RPMI7951 (cell line): ENCODE measurements around the gene BRINP1. TPM values are rescaled to one million over a fixed set of nuclear protein-coding genes. Genes with fewer than 3 reads are reported as not detected.
A peak's percentile ranks its signal among the peaks of the same experiment; 100 is the strongest.

ENCODE experiments used
- DNase-seq: peaks from one replicate; pipeline ENCODE4 v3.0.0-alpha.2; 2012; ENCODE audit warnings: low read depth
- total RNA-seq: library from RNA; depleted of rRNA; stranded (reverse); fragments of >200 nt; shearing (Covaris generic); gene quantifications from 2 replicates; pipeline ENCODE4 v1.2.3, GENCODE V29; 2014; rRNA removed

The BRINP1 gene, protein sequence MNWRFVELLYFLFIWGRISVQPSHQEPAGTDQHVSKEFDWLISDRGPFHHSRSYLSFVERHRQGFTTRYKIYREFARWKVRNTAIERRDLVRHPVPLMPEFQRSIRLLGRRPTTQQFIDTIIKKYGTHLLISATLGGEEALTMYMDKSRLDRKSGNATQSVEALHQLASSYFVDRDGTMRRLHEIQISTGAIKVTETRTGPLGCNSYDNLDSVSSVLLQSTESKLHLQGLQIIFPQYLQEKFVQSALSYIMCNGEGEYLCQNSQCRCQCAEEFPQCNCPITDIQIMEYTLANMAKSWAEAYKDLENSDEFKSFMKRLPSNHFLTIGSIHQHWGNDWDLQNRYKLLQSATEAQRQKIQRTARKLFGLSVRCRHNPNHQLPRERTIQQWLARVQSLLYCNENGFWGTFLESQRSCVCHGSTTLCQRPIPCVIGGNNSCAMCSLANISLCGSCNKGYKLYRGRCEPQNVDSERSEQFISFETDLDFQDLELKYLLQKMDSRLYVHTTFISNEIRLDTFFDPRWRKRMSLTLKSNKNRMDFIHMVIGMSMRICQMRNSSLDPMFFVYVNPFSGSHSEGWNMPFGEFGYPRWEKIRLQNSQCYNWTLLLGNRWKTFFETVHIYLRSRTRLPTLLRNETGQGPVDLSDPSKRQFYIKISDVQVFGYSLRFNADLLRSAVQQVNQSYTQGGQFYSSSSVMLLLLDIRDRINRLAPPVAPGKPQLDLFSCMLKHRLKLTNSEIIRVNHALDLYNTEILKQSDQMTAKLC
- total RNA-seq = under 0.01 and 0.24 TPM in 2 replicates

DNA sequence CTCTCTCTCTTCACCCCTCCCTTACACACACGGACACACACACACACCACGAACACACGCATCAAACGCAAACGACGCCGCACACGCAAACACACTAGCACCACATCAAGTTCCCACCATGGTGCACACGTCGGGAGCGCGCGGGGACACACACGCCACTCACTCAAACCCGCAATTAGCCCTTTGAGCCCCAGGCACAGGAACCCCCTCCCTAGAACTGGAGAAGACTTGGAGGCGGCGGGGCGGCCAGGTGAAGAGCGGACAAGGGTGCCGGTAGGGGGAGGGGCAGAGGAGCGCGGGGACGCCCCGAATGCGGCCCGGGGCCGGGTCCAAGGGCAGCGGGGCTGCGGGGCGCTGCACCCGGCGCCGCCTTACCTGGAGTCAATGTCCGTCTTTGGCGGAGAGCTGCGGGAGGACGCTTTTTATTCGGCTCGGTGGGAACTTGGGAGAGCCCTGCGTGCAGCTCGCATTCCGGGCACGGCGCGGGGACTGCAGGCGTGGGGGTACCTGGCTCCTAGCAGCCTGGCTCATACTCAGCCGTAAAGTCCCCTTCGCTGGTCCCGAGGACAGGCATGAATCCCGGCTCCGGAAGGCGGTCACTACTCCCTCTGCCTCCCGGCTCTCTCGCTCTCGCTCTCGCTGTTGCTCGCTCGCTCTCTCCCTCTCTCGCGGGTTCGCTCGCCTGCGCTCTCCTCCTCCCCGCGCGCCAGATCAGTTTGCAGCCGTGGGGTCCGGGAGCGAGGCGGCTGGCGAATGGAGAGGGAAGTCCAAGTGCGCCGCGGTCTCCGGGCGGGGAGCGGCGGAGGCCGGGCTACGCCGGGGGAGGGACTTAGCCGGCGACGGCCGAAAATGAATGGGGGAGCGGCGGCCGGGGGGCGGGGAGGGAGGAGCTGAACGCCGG lies at the start of gene BRINP1:
BRINP1 (minus strand) TSS at position 755 of the 901 bp plus-strand sequence. CDS start 56,080 bp downstream, outside the sequence.
- peak; percentile 4 for DNase-seq

DNA sequence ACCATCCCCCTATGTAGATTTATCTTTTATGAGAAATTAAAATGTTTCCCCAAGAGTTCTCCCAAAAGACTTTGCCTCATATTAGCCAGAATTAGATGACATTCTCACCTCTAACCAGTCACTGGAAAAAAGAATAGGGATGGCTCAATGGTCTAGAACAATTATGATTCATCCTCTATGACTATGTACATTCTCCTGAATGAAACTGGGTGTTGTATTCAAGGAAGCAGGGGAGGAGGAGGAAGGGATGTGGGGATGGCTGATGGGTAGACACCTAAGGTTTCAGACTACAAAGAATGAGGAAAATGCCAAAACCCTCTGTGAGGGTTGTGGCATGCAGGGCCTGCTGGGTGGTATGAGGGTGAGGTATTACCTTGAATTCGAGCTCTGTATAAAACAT lies 49.5 kb upstream of the BRINP1 start:
- DNase-seq = no peak

DNA sequence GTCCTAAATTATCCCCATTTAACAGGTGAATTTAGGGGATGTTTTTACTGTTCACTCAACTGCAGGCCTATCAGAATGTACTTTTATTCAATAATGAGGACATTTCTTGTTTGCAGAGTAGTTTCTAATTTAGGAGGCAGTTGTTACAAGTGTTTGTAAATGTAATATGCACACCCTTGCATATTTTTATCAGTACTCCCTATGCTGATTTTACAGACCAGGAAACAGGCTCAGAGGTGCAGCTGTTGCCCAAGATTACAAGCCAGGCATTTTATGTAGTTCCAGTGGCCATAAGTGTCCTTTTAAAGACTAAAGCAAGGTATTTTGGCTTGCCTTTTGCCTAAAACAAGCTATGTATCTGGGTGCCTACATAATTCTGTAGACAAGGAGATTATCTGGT lies 47.6 kb upstream of the BRINP1 start:
- no peak for DNase-seq

DNA sequence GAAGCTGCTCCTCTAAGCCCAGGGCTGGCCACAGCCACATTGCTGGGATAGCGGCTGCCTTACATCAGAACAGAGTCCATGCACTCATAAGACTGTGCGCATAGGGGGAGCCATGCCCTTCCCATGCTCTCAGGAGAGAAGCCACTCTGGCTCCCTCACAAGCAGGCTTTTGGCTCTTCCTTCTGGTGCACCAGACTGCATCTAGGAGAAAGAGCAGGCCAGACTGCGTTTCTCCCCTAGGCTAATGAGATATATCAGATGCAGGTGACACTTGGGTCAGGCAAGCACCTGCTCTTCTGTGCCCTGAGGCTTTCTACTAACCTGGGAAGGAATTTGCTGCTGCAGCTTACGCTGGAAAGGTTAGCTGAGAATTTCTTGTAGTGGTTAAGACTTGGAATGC lies 43.2 kb upstream of the BRINP1 start:
- DNase-seq = no peak

DNA sequence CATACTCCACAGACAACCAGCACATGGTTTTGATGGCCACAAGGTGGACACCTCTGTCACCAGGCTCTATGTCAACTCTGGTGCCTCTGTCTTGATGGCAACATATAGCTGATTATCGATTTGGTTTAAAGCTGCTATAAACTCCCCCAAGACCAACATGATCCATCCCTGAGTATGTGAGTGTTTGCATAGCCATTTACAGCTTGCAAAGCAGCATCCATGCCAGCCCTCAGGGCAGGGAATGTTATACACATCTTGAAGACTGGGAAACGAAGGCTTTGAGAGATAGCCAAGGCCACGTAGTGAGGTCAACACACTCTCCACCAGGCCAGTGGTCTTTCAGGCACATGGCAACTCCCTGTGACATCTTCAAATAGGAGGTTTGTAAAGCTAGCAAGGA lies 40.3 kb upstream of the BRINP1 start:
- no peak for DNase-seq

DNA sequence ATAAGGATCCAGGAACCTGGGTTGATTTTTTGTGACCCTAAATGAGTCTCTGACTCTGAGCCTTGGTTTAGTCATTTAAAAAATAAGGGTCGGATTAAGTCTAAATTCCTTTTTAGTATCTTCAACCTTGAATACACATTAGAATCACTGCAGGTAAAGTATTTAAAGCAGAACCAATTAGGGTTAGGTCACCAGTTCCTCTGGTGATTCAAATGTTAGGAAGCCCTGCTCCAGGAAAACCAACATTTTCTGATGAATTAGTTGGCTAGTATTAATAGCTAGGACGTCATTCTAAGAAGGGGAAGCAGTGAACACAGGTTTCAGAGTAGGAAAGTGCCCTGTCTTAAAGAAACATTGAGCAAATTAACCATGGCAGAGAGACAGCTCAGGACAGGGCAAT lies 31.4 kb upstream of the BRINP1 start:
- no peak for DNase-seq

DNA sequence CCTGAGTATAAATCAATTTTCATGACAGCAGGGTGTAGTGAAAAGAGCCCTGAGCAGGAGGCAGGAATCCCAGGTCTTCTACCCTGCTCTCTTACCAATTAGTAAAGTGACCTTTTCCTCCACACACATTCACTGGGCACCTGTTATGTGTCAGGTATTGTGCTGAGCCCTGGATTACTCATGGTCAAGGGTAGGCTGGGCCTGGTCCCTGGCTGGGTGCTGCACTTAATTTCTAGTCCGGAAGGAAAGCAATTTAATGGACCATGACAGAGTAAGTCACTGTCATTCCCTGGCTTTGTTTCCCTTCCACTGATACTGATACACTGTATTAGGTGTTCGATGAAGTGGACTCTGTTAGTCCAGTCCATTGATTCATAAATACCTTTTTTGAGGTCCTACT lies 29.1 kb upstream of the BRINP1 start:
- DNase-seq = no peak

DNA sequence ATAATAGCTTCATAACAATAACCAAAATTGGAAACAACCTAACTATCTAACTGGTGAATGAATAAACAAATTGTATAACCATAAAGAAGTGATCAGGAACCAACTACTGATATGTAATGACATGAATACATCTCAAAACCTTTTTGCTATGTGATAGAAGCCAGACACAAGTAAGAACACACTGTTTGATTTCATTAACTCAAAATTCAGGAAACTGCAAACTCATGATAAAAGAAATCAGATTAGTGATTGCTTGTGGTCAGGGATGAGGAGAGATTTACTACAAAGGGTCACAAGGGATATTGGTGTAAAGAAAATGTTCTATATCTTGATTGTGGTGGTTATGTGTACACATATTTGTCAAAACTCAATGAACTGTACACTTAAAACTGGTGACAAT lies 22.6 kb upstream of the BRINP1 start:
- DNase-seq = no peak

DNA sequence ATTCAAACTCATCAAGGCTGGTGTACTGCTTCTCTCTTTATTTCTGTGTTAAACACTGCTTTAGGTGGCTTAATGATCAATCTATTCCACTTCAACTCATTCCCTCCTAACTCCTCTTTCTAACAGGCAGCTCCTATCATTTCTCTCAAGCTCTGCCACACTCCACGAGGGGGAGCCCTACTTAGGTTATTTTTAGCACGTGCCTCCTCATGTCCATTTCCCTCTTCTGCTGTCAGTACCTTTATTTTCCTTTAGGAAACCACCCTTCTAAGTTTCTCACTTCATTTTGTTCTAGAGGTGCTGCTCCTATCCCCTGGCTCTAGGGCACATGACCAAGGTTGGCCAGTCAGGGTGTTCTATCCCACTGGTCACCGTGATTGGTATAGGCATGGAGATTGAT lies 6.7 kb upstream of the BRINP1 start:
- no peak for DNase-seq

DNA sequence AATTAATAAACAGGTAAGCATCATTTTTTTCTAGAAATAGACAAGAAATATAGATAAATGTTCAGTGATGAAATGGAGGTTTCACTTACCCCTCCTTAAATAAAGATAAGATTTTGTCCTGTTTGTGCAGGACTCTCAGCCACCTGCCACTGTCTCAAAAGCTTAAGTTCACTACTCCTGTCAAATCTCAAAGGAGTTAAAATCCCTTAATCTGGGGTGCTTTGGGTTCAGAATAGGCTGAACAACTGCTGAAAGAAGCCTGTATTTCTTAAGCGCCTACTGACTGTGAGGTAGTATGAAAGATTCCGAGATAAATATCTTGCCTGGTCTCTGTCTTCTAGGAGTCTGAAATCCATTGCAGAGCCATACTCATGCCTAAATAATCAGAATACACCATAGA lies 3.7 kb upstream of the BRINP1 start:
- DNase-seq = no peak

DNA sequence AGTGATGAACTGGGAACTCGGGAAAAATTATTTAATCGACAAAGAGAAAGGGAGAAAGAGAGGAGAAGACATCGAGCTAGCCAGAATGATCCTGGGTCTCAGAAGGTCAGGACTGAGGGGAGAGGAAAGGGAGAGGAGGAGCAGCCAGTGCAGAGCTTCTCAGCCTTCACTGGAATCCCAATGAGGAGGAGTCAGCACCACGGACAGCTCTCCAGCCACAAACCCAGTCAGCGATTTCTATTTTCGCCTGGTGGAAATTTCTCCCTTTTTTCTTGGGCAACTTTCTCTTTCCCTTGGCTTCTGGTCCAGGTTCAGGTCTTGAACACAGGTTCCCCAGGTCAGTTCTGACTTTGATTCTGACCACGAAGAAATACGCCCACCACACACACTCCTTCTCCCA lies 1.6 kb upstream of the BRINP1 start:
- DNase-seq = peak; percentile 15

DNA sequence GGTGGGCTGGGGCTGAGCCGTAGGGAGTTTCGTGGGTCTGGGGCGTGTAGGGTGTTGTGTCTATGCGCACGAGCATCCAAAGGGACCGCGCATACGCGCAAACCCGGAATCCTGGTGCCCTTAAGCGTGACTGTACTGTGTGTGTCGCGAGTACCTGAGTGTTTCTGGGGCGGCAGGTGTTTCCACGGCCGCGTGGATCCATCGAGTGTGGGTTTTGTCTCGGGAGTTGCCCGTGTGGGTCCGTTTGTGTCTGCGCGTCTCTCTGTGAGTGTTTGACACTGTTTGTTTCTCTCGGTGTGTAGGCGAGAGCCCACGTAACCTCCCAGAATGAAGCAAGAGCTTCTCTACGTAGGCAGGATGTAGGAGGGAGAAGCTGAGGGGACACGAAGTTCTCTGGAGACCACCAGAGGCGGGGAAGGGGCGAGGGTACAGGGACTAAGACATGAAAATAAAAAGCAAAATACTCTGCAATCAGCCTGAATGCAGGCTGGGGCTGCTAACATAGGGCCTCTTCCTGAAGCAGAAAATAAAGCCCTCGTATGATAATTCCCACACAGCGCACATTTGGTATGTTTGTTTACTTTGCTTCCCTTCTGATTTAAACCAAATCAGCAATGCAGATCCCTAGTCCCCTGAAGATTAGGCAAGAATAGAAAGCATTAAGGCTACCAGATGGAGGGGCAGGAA lies 588 bp upstream of the BRINP1 start:
- no peak for DNase-seq

DNA sequence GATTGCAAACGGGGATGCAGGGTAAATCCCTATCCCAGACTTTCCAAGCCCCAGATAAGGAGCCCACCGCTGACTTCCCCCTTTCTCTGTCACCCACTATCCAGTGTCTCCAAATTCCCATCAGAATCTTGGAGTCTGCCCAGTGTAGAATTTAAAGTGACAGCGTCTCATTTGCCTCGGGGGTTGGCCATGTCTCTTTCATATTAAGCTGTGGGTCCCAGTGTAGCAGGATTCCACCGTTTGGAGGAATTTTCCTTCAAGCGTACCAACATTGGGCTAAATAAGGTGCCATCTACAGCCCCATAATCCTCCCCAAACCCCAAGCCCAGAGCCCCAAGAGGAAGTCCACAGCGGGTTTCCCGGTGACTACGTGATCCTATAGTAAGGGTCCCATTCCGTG lies 1.1 kb downstream of the BRINP1 start:
- DNase-seq = no peak

DNA sequence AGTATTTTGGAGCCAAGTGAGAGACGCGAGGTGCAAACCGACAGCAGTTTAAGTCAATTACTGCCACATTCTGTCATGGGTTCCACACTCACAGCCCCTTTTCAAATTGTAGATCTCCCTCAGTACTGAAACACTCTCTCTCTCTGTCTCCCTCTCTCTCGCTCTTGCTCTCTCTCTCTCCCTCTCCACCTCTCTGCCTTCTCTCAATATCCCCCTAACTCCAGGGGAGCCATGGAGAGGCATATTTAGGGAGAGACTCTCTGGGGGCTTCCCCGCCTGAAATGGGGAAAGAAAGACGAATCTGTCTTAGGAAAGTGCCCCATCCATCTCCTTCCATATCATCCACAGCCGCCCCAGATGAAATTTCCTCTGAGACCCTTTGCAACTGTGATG lies 1.6 kb downstream of the BRINP1 start:
- DNase-seq = no peak

DNA sequence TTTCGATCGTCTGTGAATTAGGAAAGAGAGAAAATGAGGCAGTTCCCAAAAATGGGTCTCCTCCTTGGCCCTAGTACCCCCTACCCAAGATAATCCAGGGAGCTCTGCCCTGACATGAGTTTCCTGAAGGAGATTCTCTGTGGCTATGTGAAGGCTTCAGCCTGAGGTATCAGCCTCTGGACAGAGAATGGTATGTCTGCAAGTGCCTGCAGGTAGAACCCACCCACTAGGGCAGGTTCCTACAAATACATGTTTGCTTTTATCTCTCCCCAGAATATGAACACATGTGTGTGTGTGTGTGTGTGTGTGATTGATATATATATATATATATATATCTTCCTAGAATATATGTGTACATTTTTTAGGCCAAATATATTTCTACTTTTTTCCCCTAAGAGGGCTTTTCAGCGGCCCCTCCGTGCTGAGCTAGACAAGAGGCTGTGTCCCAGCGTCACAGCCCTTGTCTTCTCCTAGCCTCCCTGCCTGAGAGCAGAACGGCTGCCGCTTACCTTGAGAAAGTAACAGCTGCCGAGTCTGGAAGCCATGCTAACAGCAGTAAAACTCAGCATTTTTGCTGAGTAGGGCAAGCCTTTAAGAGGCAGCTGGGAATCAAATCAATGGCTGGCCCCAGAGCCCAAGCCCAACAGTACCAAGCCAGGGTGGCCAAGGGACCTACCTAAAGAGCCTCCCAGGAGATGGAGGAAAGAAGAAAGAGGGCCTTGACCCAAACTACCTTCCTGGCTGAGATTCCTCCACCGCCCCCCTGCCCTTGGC lies 2.1 kb downstream of the BRINP1 start:
- DNase-seq = no peak

DNA sequence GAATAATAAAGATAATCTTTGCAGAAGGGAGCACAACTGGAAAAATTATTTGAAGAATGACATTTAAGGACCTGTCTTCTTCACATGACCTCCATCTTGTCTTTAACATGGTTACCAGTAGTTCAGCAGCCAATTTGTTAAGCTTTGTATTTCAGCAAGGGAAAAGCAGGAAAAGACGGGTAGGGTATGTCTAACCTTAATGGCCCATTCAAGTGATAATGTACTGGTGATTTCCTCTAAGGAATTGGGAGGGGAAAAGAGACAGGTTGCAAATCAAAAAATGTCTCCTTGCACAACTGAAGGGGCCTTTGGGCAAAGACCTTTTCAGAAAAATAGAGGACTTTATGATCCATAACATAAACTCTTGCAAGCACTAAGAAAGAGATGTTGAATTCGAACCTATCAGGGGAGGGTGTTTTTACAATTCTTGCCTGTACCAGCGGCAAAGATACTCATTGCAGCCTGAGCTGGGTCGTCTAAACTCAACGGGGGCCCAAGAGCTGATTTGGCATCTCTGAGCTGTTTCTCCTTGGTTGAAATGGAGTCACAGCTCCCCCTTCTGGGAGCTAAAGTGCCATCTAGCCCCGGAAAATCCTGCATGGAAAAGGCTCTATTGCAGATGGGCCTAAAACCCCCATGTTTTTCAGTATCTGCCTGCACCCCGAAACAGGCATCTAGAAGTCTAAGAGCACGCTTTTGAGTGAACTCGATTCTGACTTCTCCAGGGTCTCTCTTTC lies 3.8 kb downstream of the BRINP1 start:
- peak; percentile 8 for DNase-seq

DNA sequence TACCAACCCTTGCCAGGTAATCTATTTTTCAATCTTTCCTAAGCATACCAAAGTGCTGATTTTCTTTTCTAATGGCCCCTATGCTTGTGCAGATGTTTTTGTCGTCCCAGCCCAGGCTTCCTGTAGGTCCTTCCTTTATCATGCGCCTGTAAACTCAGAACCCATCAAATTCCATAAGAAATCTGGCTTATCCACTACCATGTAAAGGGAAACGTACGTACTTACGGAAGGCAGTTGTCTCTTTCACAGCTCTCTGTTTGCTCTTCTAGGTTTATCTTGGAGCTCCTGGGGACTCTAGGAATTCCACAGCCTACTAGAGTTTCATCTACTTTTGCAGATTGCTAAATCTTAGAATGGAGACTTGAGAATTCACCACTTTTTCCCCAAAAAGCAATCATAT lies 9.0 kb downstream of the BRINP1 start:
- no peak for DNase-seq

DNA sequence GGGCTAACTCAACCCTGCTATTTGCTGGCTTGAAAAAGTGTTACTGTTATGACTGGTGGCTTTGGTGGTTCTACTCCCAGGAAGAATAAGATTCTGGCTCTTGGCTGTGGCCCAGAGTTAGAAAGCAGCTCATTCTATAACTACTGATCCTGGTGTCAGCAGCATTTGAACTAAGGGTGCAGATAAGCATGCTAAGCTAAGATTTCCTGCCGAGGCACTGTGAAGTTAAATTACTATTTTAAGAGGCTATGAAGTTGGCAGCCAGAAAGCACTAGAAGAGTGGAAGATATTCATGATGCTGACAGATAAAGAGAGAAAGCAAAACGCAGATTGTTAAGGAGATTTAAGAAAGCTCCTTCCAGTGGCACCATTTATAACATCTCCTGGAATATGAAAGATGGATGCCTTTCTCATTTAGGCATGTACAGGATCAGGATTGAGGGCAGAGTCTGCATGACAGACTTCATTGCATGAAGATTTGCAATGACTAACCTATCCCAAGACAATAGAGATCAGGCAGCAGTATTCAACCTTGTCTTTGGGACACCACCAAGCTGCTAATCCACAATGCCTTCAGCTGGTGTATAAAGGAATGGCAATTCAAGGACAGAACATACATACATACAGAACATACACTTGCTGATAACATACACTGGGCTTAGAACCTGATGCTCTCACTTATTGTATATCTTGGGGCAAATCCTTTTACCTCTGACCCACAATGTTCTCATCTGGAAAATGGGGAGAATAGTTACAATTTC lies 11.7 kb downstream of the BRINP1 start:
- DNase-seq = no peak

DNA sequence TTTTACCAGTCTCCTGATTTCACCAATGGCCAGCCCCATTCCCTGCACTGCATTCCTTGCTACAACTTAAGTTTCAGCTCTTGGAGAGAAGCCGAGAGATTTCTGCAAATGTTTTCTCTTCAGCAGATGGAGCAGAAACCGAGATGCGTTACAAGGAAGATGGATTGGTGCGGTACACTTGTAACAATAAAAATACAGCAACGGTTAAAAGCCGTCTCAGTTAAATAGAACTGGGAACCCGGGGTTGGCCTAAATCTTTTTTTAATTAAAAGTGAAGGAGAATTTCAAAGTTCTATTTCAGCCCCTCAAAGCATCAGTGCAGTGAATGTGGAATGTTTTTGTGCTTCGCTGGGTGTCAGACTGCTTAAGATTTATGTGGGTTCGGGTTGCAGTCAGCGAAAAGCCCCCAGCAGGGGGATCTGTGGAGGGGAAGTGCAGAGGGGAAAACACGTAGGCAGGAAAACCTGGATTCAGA lies 19.8 kb downstream of the BRINP1 start:
- DNase-seq = no peak
